22Rv1 (cell line): ENCODE data around the gene KIAA1217.

Experiments
- ZFX ChIP-seq: fragments of 450-650 bp; IDR thresholded peaks from 2 replicates; pipeline ENCODE4 v1.6.1; 2017; ENCODE audit warnings: antibody characterized with exemption, borderline replicate concordance
- TF ChIP-seq, protein P1 (sequence below): fragments of 450-650 bp; IDR thresholded peaks from 2 replicates; pipeline ENCODE4 v1.5.1; 2017; ENCODE audit warnings: mild to moderate bottlenecking

GRCh38 chr10:24396396-24396795 is 187.5 kb downstream of the KIAA1217 start:
- TF ChIP-seq, protein P1, sequence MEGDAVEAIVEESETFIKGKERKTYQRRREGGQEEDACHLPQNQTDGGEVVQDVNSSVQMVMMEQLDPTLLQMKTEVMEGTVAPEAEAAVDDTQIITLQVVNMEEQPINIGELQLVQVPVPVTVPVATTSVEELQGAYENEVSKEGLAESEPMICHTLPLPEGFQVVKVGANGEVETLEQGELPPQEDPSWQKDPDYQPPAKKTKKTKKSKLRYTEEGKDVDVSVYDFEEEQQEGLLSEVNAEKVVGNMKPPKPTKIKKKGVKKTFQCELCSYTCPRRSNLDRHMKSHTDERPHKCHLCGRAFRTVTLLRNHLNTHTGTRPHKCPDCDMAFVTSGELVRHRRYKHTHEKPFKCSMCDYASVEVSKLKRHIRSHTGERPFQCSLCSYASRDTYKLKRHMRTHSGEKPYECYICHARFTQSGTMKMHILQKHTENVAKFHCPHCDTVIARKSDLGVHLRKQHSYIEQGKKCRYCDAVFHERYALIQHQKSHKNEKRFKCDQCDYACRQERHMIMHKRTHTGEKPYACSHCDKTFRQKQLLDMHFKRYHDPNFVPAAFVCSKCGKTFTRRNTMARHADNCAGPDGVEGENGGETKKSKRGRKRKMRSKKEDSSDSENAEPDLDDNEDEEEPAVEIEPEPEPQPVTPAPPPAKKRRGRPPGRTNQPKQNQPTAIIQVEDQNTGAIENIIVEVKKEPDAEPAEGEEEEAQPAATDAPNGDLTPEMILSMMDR, result peak; percentile 22
- TF ChIP-seq ZFX, result no peak
